WTC11 (cell line): ENCODE data around the gene SRRM3. TPM values are rescaled to one million over a fixed set of nuclear protein-coding genes. Genes with fewer than 3 reads are reported as not detected.

Experiments
- CREM ChIP-seq: sonication (generic); formaldehyde crosslinking; IDR thresholded peaks from 2 replicates; pipeline ENCODE4 v1.8.1; 2022; ENCODE audit warnings: mild to moderate bottlenecking, missing genetic modification reagents, moderate library complexity
- ETV6 ChIP-seq: sonication (generic); formaldehyde crosslinking; IDR thresholded peaks from 2 replicates; pipeline ENCODE4 v1.8.1; 2022; ENCODE audit warnings: mild to moderate bottlenecking, missing genetic modification reagents
- FOXP1 ChIP-seq: sonication (generic); formaldehyde crosslinking; IDR thresholded peaks from 2 replicates; pipeline ENCODE4 v1.8.0; 2022; ENCODE audit warnings: missing genetic modification reagents, mild to moderate bottlenecking, moderate library complexity, borderline replicate concordance
- FOXP4 ChIP-seq: sonication (generic); formaldehyde crosslinking; IDR thresholded peaks from 2 replicates; pipeline ENCODE4 v1.8.0; 2022; ENCODE audit warnings: mild to moderate bottlenecking, missing genetic modification reagents
- GTF2I ChIP-seq: fragments of 250-450 bp; sonication (Bioruptor Pico); conservative IDR thresholded peaks from 2 replicates; pipeline ENCODE4 v1.4.0; 2021; ENCODE audit warnings: mild to moderate bottlenecking
- MLX ChIP-seq: sonication (generic); formaldehyde crosslinking; IDR thresholded peaks from 2 replicates; pipeline ENCODE4 v1.8.1; 2023; ENCODE audit warnings: mild to moderate bottlenecking, missing genetic modification reagents, moderate library complexity
- MXD4 ChIP-seq: fragments of 250-450 bp; sonication (Bioruptor Pico); IDR thresholded peaks from 2 replicates; pipeline ENCODE4 v1.8.0; 2021; ENCODE audit warnings: mild to moderate bottlenecking, moderate library complexity, borderline replicate concordance
- MYBL2 ChIP-seq: sonication (generic); formaldehyde crosslinking; IDR thresholded peaks from 2 replicates; pipeline ENCODE4 v1.8.1; 2023; ENCODE audit warnings: mild to moderate bottlenecking, moderate library complexity, missing genetic modification reagents
- NR1H2 ChIP-seq: sonication (generic); formaldehyde crosslinking; IDR thresholded peaks from 2 replicates; pipeline ENCODE4 v1.9.0; 2021; ENCODE audit warnings: mild to moderate bottlenecking, moderate library complexity, missing genetic modification reagents
- SMAD3 ChIP-seq: sonication (generic); formaldehyde crosslinking; IDR thresholded peaks from 2 replicates; pipeline ENCODE4 v1.8.0; 2022; ENCODE audit warnings: missing genetic modification reagents, mild to moderate bottlenecking, borderline replicate concordance
- TCF7 ChIP-seq: sonication (generic); formaldehyde crosslinking; IDR thresholded peaks from 2 replicates; pipeline ENCODE4 v1.8.0; 2022; ENCODE audit warnings: mild to moderate bottlenecking, low read depth, missing genetic modification reagents, moderate library complexity
- TEAD1 ChIP-seq: sonication (generic); formaldehyde crosslinking; IDR thresholded peaks from 2 replicates; pipeline ENCODE4 v1.8.0; 2022; ENCODE audit warnings: mild to moderate bottlenecking, missing genetic modification reagents
- ZBTB21 ChIP-seq: sonication (generic); formaldehyde crosslinking; IDR thresholded peaks from 2 replicates; pipeline ENCODE4 v1.8.1; 2023; ENCODE audit warnings: mild to moderate bottlenecking, missing genetic modification reagents, borderline replicate concordance
- ZNF121 ChIP-seq: sonication (generic); formaldehyde crosslinking; IDR thresholded peaks from 2 replicates; pipeline ENCODE4 v1.8.0; 2023; ENCODE audit warnings: missing genetic modification reagents
- ZNF317 ChIP-seq: sonication (generic); formaldehyde crosslinking; IDR thresholded peaks from 2 replicates; pipeline ENCODE4 v1.8.1; 2023; ENCODE audit warnings: low read depth, mild to moderate bottlenecking, moderate library complexity, missing genetic modification reagents, borderline replicate concordance
- ZSCAN18 ChIP-seq: fragments of 250-450 bp; sonication (Bioruptor Pico); IDR thresholded peaks from 2 replicates; pipeline ENCODE4 v2.1.2; 2022; ENCODE audit warnings: mild to moderate bottlenecking, moderate library complexity
- total RNA-seq: library from RNA; stranded (reverse); gene quantifications from 3 replicates; pipeline ENCODE4 v1.2.3, GENCODE V29; 2021
- TF ChIP-seq, protein P1 (sequence below): sonication (generic); formaldehyde crosslinking; IDR thresholded peaks from 2 replicates; pipeline ENCODE4 v1.8.1; 2023; ENCODE audit warnings: mild to moderate bottlenecking, missing genetic modification reagents, borderline replicate concordance
- TF ChIP-seq, protein P2 (sequence below): sonication (generic); formaldehyde crosslinking; IDR thresholded peaks from 2 replicates; pipeline ENCODE4 v1.8.1; 2022; ENCODE audit warnings: missing genetic modification reagents, borderline replicate concordance
- TF ChIP-seq, protein P3 (sequence below): sonication (generic); formaldehyde crosslinking; IDR thresholded peaks from 2 replicates; pipeline ENCODE4 v1.8.0; 2022; ENCODE audit warnings: mild to moderate bottlenecking, missing genetic modification reagents
- TF ChIP-seq, protein P4 (sequence below): sonication (generic); formaldehyde crosslinking; IDR thresholded peaks from 2 replicates; pipeline ENCODE4 v1.8.0; 2023; ENCODE audit warnings: missing genetic modification reagents
- TF ChIP-seq, protein P5 (sequence below): sonication (generic); formaldehyde crosslinking; IDR thresholded peaks from 2 replicates; pipeline ENCODE4 v1.8.1; 2023; ENCODE audit warnings: mild to moderate bottlenecking, missing genetic modification reagents
- TF ChIP-seq, protein P6 (sequence below): sonication (generic); formaldehyde crosslinking; IDR thresholded peaks from 2 replicates; pipeline ENCODE4 v1.8.0; 2022; ENCODE audit warnings: missing genetic modification reagents

SRRM3 gene
- total RNA-seq, 1 experiment from 2014 or later = 17.7 TPM

GRCh38 chr7:76234931-76235441 is 33.3 kb downstream of the SRRM3 start (continued):
- TF ChIP-seq, protein P1, sequence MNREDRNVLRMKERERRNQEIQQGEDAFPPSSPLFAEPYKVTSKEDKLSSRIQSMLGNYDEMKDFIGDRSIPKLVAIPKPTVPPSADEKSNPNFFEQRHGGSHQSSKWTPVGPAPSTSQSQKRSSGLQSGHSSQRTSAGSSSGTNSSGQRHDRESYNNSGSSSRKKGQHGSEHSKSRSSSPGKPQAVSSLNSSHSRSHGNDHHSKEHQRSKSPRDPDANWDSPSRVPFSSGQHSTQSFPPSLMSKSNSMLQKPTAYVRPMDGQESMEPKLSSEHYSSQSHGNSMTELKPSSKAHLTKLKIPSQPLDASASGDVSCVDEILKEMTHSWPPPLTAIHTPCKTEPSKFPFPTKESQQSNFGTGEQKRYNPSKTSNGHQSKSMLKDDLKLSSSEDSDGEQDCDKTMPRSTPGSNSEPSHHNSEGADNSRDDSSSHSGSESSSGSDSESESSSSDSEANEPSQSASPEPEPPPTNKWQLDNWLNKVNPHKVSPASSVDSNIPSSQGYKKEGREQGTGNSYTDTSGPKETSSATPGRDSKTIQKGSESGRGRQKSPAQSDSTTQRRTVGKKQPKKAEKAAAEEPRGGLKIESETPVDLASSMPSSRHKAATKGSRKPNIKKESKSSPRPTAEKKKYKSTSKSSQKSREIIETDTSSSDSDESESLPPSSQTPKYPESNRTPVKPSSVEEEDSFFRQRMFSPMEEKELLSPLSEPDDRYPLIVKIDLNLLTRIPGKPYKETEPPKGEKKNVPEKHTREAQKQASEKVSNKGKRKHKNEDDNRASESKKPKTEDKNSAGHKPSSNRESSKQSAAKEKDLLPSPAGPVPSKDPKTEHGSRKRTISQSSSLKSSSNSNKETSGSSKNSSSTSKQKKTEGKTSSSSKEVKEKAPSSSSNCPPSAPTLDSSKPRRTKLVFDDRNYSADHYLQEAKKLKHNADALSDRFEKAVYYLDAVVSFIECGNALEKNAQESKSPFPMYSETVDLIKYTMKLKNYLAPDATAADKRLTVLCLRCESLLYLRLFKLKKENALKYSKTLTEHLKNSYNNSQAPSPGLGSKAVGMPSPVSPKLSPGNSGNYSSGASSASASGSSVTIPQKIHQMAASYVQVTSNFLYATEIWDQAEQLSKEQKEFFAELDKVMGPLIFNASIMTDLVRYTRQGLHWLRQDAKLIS = no peak
- TF ChIP-seq, protein P2, sequence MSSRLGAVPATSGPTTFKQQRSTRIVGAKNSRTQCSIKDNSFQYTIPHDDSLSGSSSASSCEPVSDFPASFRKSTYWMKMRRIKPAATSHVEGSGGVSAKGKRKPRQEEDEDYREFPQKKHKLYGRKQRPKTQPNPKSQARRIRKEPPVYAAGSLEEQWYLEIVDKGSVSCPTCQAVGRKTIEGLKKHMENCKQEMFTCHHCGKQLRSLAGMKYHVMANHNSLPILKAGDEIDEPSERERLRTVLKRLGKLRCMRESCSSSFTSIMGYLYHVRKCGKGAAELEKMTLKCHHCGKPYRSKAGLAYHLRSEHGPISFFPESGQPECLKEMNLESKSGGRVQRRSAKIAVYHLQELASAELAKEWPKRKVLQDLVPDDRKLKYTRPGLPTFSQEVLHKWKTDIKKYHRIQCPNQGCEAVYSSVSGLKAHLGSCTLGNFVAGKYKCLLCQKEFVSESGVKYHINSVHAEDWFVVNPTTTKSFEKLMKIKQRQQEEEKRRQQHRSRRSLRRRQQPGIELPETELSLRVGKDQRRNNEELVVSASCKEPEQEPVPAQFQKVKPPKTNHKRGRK = no peak
- TF ChIP-seq ZSCAN18 (CRISPR knock-in tag) = no peak
- no peak for TF ChIP-seq ZNF121
- TF ChIP-seq TEAD1 (CRISPR knock-in tag) = peak; percentile 53; the same call in 1 of the 2 replicates
- TF ChIP-seq, protein P3, sequence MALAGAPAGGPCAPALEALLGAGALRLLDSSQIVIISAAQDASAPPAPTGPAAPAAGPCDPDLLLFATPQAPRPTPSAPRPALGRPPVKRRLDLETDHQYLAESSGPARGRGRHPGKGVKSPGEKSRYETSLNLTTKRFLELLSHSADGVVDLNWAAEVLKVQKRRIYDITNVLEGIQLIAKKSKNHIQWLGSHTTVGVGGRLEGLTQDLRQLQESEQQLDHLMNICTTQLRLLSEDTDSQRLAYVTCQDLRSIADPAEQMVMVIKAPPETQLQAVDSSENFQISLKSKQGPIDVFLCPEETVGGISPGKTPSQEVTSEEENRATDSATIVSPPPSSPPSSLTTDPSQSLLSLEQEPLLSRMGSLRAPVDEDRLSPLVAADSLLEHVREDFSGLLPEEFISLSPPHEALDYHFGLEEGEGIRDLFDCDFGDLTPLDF (CRISPR knock-in tag) = no peak
- TF ChIP-seq, protein P4, sequence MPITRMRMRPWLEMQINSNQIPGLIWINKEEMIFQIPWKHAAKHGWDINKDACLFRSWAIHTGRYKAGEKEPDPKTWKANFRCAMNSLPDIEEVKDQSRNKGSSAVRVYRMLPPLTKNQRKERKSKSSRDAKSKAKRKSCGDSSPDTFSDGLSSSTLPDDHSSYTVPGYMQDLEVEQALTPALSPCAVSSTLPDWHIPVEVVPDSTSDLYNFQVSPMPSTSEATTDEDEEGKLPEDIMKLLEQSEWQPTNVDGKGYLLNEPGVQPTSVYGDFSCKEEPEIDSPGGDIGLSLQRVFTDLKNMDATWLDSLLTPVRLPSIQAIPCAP (CRISPR knock-in tag) = no peak
- no peak for TF ChIP-seq CREM (CRISPR knock-in tag)
- 0 out of 2 replicates have a peak, but pooled peaks have one; percentile 39 for TF ChIP-seq SMAD3 (CRISPR knock-in tag)
- peak; percentile 83 for TF ChIP-seq FOXP4 (CRISPR knock-in tag)
- TF ChIP-seq NR1H2 (CRISPR knock-in tag) = no peak
- TF ChIP-seq FOXP1 (CRISPR knock-in tag) = peak; percentile 68; the same call in 1 of the 2 replicates
- TF ChIP-seq ETV6 (CRISPR knock-in tag) = peak; percentile 71; the same call in 1 of the 2 replicates
- TF ChIP-seq, protein P5, sequence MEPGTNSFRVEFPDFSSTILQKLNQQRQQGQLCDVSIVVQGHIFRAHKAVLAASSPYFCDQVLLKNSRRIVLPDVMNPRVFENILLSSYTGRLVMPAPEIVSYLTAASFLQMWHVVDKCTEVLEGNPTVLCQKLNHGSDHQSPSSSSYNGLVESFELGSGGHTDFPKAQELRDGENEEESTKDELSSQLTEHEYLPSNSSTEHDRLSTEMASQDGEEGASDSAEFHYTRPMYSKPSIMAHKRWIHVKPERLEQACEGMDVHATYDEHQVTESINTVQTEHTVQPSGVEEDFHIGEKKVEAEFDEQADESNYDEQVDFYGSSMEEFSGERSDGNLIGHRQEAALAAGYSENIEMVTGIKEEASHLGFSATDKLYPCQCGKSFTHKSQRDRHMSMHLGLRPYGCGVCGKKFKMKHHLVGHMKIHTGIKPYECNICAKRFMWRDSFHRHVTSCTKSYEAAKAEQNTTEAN (CRISPR knock-in tag) = no peak; the same call in 1 of the 2 replicates
- TF ChIP-seq, protein P6, sequence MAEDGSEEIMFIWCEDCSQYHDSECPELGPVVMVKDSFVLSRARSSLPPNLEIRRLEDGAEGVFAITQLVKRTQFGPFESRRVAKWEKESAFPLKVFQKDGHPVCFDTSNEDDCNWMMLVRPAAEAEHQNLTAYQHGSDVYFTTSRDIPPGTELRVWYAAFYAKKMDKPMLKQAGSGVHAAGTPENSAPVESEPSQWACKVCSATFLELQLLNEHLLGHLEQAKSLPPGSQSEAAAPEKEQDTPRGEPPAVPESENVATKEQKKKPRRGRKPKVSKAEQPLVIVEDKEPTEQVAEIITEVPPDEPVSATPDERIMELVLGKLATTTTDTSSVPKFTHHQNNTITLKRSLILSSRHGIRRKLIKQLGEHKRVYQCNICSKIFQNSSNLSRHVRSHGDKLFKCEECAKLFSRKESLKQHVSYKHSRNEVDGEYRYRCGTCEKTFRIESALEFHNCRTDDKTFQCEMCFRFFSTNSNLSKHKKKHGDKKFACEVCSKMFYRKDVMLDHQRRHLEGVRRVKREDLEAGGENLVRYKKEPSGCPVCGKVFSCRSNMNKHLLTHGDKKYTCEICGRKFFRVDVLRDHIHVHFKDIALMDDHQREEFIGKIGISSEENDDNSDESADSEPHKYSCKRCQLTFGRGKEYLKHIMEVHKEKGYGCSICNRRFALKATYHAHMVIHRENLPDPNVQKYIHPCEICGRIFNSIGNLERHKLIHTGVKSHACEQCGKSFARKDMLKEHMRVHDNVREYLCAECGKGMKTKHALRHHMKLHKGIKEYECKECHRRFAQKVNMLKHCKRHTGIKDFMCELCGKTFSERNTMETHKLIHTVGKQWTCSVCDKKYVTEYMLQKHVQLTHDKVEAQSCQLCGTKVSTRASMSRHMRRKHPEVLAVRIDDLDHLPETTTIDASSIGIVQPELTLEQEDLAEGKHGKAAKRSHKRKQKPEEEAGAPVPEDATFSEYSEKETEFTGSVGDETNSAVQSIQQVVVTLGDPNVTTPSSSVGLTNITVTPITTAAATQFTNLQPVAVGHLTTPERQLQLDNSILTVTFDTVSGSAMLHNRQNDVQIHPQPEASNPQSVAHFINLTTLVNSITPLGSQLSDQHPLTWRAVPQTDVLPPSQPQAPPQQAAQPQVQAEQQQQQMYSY = 0 out of 2 replicates have a peak, but pooled peaks have one; percentile 8
- no peak for TF ChIP-seq TCF7
- TF ChIP-seq GTF2I (CRISPR knock-in tag) = no peak
- no peak for TF ChIP-seq MLX (CRISPR knock-in tag)
- no peak for TF ChIP-seq ZNF317 (CRISPR knock-in tag)
- no peak for TF ChIP-seq MXD4
- TF ChIP-seq MYBL2 (CRISPR knock-in tag) = no peak
- no peak; the same call in 1 of the 2 replicates for TF ChIP-seq ZBTB21 (CRISPR knock-in tag)
